Measurements from ENCODE around the gene HS6ST3. TPM values are rescaled to one million over a fixed set of nuclear protein-coding genes. Genes with fewer than 3 reads are reported as not detected.

The HS6ST3 gene
- total RNA-seq, 4 donors from 2014 or later = 0.08 to 0.47 (median 0.41) TPM

- 26% methylated on average over 2 of the region's 2 CpGs for WGBS
- TF ChIP-seq CTCF (IDR thresholded peaks at IDR 0.05) (no peak), POLR2A (IDR thresholded peaks at IDR 0.05) (no peak), EP300 (IDR thresholded peaks at IDR 0.05) (no peak)
Measured at GRCh38 chr13:96454466-96454865, 364.6 kb downstream of the HS6ST3 start.

GRCh38 chr13:96460609-96461008, 370.7 kb downstream of the HS6ST3 start:
- Histone ChIP-seq H3K27me3 (no peaks in the 10 kb centered on the region), H3K36me3 (no peaks in the 10 kb centered on the region), H3K9me3 (no peaks in the 10 kb centered on the region), H3K4me3 (no peak overlapping the region), H3K4me1 (no peaks in the 10 kb centered on the region), H3K27ac (no peak overlapping the region)
- WGBS = 43% methylated on average over 2 of the region's 2 CpGs
- no peak for TF ChIP-seq EP300 (IDR thresholded peaks at IDR 0.05)
- no peak for TF ChIP-seq CTCF (IDR thresholded peaks at IDR 0.05)
- TF ChIP-seq POLR2A (IDR thresholded peaks at IDR 0.05) = no peak
- TF ChIP-seq POLR2AphosphoS5 (IDR thresholded peaks at IDR 0.05) = no peak
- DNase-seq (ENCODE audit: low spot score in 2 of 2) = no peak

More at GRCh38 chr13:96454466-96454865, 364.6 kb downstream of the HS6ST3 start:
- no peak overlapping the region for H3K27ac ChIP-seq
- no peaks in the 10 kb centered on the region for H3K9me3 ChIP-seq
- H3K4me1 ChIP-seq = no peaks in the 10 kb centered on the region
- no peaks in the 10 kb centered on the region for H3K27me3 ChIP-seq
- H3K4me3 ChIP-seq = no peak overlapping the region
- DNase-seq (ENCODE audit: low spot score in 2 of 2) = no peak
- H3K36me3 ChIP-seq = no peaks in the 10 kb centered on the region

- WGBS = 49% methylated on average over 10 of the region's 10 CpGs
- Histone ChIP-seq H3K27ac (no peak overlapping the region), H3K36me3 (no peaks in the 10 kb centered on the region), H3K4me1 (no peaks in the 10 kb centered on the region), H3K9me3 (no peaks in the 10 kb centered on the region), H3K4me3 (no peak overlapping the region), H3K27me3 (no peaks in the 10 kb centered on the region)
- TF ChIP-seq POLR2A (IDR thresholded peaks at IDR 0.05) (no peak), CTCF (IDR thresholded peaks at IDR 0.05) (no peak), POLR2AphosphoS5 (IDR thresholded peaks at IDR 0.05) (no peak), EP300 (IDR thresholded peaks at IDR 0.05) (no peak)
- no peak for DNase-seq (ENCODE audit: low spot score in 2 of 2)
Measured at GRCh38 chr13:96473526-96474180, 383.7 kb downstream of the HS6ST3 start.

GRCh38 chr13:96474181-96474557, 384.3 kb downstream of the HS6ST3 start:
- WGBS = 68% methylated on average over 7 of the region's 7 CpGs
- Histone ChIP-seq H3K9me3 (no peaks in the 10 kb centered on the region), H3K4me3 (no peak overlapping the region), H3K4me1 (no peaks in the 10 kb centered on the region), H3K27ac (no peak overlapping the region), H3K27me3 (no peaks in the 10 kb centered on the region), H3K36me3 (no peaks in the 10 kb centered on the region)
- TF ChIP-seq EP300 (IDR thresholded peaks at IDR 0.05) (no peak), CTCF (IDR thresholded peaks at IDR 0.05) (no peak), POLR2A (IDR thresholded peaks at IDR 0.05) (no peak), POLR2AphosphoS5 (IDR thresholded peaks at IDR 0.05) (no peak)
- DNase-seq (ENCODE audit: low spot score in 2 of 2) = no peak

GRCh38 chr13:96475103-96475502, 385.2 kb downstream of the HS6ST3 start:
- DNase-seq (ENCODE audit: low spot score in 2 of 2) = no peak
- no peaks in the 10 kb centered on the region for H3K4me1 ChIP-seq

More at GRCh38 chr13:96475103-96475502, 385.2 kb downstream of the HS6ST3 start:
- WGBS = 54% methylated on average over 4 of the region's 4 CpGs
- TF ChIP-seq CTCF (IDR thresholded peaks at IDR 0.05) (no peak), POLR2AphosphoS5 (IDR thresholded peaks at IDR 0.05) (no peak), POLR2A (IDR thresholded peaks at IDR 0.05) (no peak), EP300 (IDR thresholded peaks at IDR 0.05) (no peak)
- Histone ChIP-seq H3K27ac (no peak overlapping the region), H3K27me3 (no peaks in the 10 kb centered on the region), H3K9me3 (no peaks in the 10 kb centered on the region), H3K4me3 (no peak overlapping the region), H3K36me3 (no peaks in the 10 kb centered on the region)
